ENCODE data around the gene ISLR.

- TF ChIP-seq POLR2AphosphoS5 (IDR thresholded peaks at IDR 0.05) (no peak), CTCF (IDR thresholded peaks at IDR 0.05) (no peak), EP300 (IDR thresholded peaks at IDR 0.05) (no peak)
These were observed 13.7 kb upstream of the ISLR start for GRCh38 chr15:74159773-74160172.
